Esophagus muscularis mucosa (tissue), 4 donors: Measurements from ENCODE around the gene MSRB2.

Experiments used
- EP300 ChIP-seq: sonication (generic); formaldehyde crosslinking; IDR thresholded peaks from one replicate; pipeline ENCODE4 v1.6.1; 2017; ENCODE audit warnings: antibody characterized with exemption
- POLR2A ChIP-seq: fragments of 450-650 bp; IDR thresholded peaks from one replicate; pipeline ENCODE4 v1.6.1; 2017; ENCODE audit warnings: antibody characterized with exemption, moderate library complexity, mild to moderate bottlenecking, low read depth
- POLR2AphosphoS5 ChIP-seq, 2 donors: sonication (generic); formaldehyde crosslinking; IDR thresholded peaks; one replicate each; pipeline ENCODE4 v1.6.1; 2017; ENCODE audit warnings: antibody characterized with exemption in 2 of 2
- TF ChIP-seq, protein P1 (sequence below), 3 experiments: fragments of 200-600 bp in 2 of 3; fragments of 450-650 bp in 1 of 3; sonication (generic) in 2 of 3; IDR thresholded peaks; one replicate each; pipeline ENCODE4 v1.5.1; 2017 to 2019; ENCODE audit warnings: antibody characterized with exemption in 3 of 3, mild to moderate bottlenecking in 2 of 3, moderate library complexity in 1 of 3

DNA sequence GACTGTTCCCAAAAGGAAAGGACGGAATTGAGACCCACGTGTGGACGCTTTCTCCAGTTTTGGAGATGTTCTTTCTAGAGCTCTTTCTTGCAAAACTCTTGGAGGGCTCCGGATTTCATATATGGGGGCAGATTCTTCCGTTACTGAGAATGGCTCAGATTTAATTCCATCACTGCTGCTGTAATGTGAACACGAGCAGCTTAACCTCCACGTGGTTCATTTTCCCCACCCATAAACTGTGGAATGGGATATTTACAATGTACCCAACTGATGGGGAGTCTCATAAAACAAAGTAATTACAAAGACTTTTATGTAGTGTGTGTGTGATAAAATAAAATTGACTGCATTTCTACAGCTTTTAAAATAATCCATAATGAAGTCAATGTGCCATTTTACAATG is 15.1 kb upstream of the MSRB2 start:
- no peak for TF ChIP-seq EP300
- TF ChIP-seq, protein P1, sequence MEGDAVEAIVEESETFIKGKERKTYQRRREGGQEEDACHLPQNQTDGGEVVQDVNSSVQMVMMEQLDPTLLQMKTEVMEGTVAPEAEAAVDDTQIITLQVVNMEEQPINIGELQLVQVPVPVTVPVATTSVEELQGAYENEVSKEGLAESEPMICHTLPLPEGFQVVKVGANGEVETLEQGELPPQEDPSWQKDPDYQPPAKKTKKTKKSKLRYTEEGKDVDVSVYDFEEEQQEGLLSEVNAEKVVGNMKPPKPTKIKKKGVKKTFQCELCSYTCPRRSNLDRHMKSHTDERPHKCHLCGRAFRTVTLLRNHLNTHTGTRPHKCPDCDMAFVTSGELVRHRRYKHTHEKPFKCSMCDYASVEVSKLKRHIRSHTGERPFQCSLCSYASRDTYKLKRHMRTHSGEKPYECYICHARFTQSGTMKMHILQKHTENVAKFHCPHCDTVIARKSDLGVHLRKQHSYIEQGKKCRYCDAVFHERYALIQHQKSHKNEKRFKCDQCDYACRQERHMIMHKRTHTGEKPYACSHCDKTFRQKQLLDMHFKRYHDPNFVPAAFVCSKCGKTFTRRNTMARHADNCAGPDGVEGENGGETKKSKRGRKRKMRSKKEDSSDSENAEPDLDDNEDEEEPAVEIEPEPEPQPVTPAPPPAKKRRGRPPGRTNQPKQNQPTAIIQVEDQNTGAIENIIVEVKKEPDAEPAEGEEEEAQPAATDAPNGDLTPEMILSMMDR (IDR thresholded peaks at IDR 0.05) = no peak
- no peak for TF ChIP-seq POLR2A
- TF ChIP-seq POLR2AphosphoS5 (IDR thresholded peaks at IDR 0.05) = no peak
